HG03342 (cell line): ENCODE data around the gene KANK2.
A peak's percentile ranks its signal among the peaks of the same experiment; 100 is the strongest.

Experiments used
- ATAC-seq: cut with Tn5 transposase; IDR thresholded peaks from one replicate; pipeline ENCODE4 v1.9.1; 2021; ENCODE audit warnings: mild to moderate bottlenecking, moderate library complexity; ENCODE audit not compliant: unreplicated experiment

KANK2 gene

DNA sequence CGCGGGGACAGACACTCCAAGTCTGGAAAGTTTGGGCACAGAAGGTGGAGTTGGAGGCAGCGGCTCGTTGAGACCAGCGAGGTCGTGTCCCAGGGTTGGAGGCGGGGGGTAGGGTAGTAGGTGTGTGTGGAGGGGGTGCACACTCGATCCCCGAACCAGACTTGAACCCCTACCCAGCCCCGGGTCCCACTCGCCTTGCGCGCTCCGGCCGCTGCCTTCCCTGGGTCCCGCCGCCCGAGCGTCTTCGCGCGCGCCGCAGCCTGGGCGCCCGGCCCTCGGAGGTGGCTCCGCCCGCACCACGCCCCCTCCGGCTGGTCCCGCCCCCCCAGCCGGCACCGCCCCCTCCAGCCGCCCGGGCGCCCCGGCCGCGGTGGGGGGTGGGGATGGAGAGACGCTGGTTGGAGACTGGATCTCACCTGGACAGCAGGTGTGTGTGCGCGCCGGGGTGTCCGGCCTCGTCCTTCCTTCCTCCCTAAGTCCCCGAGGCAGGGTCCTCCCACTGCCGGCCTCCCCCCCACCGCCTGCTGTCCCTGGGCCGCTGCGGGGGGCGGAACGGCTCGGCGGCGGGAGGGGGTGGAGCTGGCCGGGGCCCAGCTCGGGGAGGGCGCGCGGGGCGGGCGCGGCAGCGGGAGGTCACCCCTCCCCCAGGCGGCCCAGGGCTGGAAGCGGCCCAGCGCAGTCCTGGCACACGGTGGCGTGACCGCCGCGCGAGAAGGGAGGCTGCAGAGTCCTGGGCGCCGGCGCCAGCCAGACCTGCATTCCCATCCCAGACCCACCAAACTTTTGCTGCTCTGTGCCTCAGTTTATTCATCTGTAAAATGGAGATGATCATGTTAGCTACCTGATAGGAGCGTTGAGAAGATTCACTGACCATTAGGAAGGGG is at the start of gene KANK2:
Gene KANK2, minus strand, starts transcription at position 255 of the 884 bp plus-strand sequence. CDS start 3,034 bp downstream, outside the sequence.
- ATAC-seq = peak; percentile 71

GRCh38 chr19:11246941-11247340 is 49.6 kb upstream of the KANK2 start:
- ATAC-seq = no peak

- ATAC-seq = no peak
These were observed 47.7 kb upstream of the KANK2 start for GRCh38 chr19:11244846-11245589.

DNA sequence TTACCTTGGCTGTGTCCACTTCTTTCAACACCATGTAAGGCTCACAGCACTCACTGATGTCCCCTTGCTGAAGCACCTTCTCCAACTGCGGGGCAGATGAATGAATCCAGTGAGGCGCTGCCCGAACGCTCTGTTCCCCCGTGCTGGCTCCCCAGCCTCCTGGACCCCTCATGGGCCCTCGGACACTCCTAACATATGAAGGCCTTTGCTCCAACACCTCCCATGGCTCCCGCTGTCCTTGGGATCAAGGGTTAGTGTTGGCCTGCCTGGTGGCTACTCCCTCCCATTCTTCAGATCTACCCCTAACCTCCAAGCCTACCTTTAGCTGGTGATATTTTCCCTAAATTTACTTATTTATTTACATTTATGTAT is 46.4 kb upstream of the KANK2 start:
- ATAC-seq = no peak

DNA sequence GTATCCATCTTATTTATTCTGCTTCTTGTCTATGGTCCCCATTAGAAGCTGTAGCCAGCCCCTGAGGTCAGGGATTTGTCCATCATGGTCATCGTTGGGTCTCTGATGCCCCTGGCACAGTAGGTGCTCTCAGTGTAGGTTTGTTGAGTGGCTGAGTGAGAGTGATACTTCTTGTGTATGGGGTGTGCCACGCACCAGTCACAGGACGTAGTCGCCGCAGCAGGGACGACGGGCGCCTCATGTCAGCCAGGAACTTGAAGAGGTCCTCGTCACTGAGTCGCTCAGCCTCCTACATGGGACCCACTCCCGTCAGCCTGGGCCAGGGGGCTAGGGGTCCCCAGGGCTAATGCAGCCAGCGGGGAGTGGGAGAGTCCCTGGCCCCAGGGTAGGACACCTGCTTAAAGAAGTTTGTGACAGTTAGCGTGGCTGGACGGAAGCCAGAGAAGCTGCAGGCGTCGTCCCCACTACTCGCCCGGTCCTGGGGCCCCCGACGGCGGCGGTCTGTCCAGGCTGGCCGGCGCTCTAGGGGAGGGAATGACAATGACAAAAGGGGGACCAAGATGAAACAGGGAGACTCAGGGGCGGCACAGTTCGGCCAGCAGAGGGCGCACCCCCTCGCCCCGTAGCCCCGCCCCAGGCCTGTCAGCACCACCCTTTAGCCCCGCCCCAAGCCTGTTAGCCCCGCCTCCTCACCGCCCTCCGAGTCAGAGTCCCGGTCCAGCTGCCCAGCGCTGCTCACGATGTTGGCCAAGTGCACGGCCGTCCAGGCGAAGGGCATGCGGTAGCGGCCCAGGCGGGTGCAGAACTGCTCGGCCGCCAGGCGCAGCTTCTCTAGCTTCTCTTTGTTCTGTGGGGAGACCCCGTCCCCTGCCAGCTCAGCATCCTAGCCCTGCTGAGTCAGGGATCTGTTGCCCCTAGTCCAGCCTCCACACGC is 45.8 kb upstream of the KANK2 start:
- ATAC-seq = peak; percentile 62

DNA sequence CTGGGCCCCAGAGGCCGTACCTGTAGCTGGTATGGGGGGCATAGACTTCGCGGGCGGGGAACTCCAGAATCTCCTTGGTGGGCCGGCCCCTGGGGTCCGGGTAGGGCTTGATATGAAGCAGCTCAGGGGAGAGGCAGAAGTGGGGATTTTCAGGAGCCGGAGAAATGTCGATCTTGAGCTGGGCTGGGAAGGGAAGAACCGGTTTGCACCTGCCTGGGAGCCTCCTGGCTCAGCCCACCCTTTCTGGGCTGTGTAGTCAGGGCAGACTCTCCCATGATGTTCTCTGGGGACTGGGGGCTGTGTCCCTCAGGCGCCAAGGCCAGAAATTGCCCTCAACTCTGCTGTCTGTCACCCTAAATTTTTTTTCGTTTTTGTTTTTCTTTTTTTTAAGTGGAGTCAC is 44.7 kb upstream of the KANK2 start:
- ATAC-seq = no peak

DNA sequence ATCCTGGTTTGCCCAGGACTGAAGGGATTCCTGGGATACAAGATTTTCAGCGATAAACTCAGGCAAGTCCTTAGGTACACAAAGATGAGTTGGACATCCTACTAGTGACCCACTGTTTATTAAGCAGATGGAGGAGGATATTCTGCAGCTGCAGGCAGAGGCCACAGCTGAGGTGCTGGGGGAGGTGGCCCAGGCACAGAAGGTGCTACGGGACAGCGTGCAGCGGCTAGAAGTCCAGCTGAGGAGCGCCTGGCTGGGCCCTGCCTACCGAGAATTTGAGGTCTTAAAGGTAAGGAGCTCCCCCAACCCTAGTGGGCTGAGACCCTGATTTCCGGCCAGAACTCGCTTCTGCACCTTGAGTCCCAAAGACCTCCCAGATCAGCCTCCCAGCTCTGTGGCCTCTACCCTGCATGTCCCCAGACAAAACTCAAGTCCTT is 42.7 kb upstream of the KANK2 start:
- no peak for ATAC-seq

GRCh38 chr19:11239377-11240000 is 42.1 kb upstream of the KANK2 start, which contains the start of gene ANGPTL8:
ANGPTL8 (plus strand) TSS chr19:11239619; CDS start chr19:11239638, 19 bp downstream.
- ATAC-seq = no peak

GRCh38 chr19:11238781-11239376 is 41.5 kb upstream of the KANK2 start:
- ATAC-seq = no peak

- ATAC-seq = no peak
These were observed 40.7 kb upstream of the KANK2 start for GRCh38 chr19:11238041-11238440.

- no peak for ATAC-seq
These were observed 40.0 kb upstream of the KANK2 start for GRCh38 chr19:11237321-11237720.

DNA sequence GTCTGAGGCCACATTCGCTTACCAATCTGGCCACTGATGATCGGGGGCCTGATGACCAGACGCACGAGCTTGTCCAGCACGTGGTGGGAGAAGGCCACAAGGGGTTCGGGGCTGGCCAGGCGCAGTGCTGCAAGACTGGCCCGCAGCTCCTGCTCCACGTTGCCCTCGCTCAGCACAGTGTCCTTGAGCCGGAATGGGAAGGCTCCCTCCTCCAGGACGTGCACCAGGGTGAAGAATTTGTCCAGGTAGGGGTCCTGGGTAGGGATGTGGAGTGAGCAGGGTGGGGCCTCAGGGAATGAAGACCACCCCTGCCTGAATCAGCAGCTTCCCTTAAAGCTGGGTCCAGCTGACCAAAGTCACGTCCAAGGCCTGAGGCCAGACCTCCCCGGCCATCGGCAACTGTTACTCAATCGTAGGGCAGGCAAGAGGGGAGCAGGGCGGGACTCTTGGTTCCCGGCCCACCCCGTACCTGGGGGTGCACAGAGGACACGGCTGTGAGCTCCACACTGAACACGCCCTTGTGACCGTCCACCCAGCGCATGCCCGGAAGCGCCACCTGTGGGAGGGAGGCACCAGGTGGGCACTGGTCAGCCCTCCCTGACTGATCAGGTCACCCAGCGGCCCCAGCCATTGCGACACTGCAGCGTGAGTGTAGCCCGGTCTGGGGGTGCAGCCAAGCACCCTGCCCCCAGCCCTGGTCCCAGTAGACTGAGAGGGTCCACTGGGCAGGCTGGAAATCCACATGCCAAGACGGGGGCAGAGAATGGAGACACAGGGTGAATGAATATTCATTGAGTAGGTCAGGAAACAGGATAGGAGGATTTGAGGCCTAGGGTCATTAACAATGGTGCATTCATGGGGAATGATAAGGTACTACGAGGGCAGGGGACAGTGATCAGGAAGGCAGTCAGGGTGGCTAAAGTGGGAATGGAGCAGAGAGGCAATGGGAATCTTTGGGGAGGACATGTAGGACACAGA is 39.3 kb upstream of the KANK2 start:
- ATAC-seq = no peak

DNA sequence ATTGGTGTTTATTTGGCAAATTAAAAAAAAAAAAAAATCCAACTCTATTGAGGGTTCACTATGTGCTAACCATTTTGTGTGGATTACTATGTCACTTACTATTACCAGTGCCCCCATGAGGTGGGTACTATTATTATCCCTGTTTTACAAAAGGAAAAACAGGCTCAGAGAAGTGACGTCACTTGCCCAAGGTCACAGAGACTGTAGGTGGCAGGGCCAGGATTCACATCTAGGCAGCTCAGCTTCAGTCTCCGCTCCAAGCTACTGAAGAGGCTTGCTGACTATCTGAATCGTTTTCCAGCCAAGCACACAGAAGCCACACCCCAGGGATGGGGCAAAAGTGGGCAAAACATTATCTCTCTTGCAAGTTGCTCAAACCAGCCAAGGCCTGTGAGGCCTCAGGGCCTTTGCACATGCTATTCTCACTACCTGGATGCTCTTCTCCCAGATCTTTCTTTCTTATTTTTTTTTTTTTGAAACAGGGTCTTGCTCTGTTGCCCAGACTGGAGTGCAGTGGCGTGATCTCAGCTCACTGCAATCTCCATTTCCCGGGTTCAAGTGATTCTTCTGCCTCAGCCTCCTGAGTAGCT is 37.2 kb upstream of the KANK2 start:
- ATAC-seq = no peak

DNA sequence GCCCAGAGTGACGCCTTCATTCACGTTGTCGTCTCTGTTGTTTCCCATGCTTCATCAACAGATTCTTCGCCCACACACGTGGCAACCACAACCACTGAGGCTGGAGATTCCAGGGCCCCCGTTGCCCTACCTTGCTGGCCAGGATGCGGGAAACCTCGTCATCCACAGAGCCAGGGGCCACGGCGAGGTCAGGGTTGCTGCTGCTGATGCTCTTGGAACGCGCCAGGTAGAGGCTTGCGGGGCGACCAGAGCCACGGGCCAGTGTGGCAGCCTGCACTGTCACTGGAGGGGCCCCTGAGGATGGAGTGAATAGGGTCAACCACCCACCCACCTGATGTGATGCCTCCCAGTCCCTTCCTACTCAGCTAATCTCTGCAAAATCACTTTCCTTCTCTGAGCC is 35.7 kb upstream of the KANK2 start:
- ATAC-seq = no peak

- no peak for ATAC-seq
These were observed 35.2 kb upstream of the KANK2 start for GRCh38 chr19:11232555-11232954.

DNA sequence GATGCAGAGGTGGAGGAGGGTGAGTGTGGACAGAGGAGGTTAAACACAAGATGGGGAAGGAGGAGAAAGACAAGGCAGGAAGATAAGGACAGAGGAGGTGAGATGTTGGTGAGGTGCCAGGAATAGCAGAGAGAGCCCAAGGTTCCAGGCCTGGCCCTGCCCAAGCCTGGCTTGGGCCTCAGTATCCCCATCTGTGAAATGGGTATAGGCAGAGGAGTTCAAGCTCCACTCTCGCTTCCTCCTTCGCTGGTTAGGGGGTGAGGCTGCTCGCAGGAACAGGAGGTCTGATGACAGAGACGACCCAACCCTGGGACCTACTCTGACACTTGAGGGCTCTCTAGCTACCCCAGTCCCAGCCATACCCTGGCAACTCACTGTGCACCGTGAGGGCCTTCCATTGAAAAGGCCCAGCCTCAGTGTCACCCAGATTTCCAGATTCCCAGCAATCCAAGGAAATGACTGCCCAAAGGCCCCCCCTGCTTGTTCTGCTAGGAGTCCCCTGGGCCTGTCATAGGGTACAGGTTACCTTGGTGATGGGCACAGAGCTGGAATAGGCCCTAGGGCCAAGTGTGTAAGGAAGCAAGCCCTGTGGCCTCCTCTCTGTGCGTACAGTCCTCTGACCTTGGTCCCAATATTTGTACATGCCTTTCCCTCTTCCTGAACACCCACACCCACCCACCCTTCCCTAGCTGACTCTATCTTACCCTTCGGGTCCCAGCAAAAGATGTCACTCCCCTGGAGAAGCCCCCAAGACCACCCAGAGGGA is 33.5 kb upstream of the KANK2 start:
- no peak for ATAC-seq

DNA sequence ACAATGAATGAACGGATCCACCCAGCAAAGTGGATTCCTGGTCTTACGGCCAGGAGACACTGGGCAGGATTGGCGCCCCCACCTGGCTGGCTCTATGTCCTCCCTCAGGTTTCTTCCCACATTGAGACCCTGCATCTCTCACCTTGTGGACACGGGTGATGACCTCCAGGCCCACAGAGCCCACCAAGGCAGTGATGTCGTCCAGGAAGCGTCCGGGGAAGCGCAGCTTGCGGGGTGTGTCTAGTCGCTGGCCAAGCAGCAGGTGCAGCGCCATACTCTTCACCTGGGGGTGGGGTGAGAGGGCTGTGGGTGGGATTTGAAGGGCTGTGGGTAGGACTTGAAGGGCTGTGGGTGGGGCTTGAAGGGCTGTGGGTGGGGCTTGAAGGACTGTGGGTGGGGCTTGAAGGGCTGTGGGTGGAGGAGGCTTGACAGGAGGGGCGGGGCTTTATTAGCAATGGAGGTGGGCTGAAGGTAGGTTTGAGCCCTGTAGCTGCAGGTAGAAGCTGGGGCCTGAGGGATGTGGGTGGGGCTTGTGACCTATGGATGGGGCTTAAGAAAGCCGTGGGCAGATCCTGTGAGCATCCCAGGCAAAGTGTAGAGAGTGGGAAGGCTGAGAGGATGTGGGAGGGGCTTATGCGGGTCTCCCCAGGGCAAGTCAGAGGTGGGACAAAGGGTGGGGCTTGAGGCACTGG is 30.0 kb upstream of the KANK2 start:
- no peak for ATAC-seq
